MCF 10A (cell line): Measurements from ENCODE around the gene SBK1. TPM values are rescaled to one million over a fixed set of nuclear protein-coding genes. Genes with fewer than 3 reads are reported as not detected.
A peak's percentile ranks its signal among the peaks of the same experiment; 100 is the strongest.

ENCODE experiments used
- BruUV-seq: library from RNA; stranded (reverse); fragments of 400-500 nt; replicated peaks from 2 replicates; lab custom pipeline; 2021; lab: Mats Ljungman, UMichigan
- CTCF ChIA-PET: fragments of 300-600 bp; sonication (Branson Sonifier 250); formaldehyde crosslinking; extraction: SDS; loops from one replicate; lab custom pipeline; 2021; ENCODE audit warnings: antibody characterized with exemption, inconsistent platforms; lab: Yijun Ruan, JAX
- POLR2A ChIA-PET: fragments of 300-600, 350-650 bp; sonication (Branson Sonifier 250); formaldehyde crosslinking; extraction: SDS; loops from one replicate; lab custom pipeline; 2020; ENCODE audit warnings: antibody characterized with exemption, inconsistent platforms; lab: Yijun Ruan, JAX
- DNase-seq: peaks from one replicate; pipeline ENCODE4 v3.0.0-alpha.2; 2018; ENCODE audit not compliant: unreplicated experiment
- H3K27ac Mint-ChIP-seq: one replicate; pipeline ENCODE4 v1.8.0; 2022; ENCODE audit warnings: mild to moderate bottlenecking, low read depth, mixed read lengths; ENCODE audit not compliant: unreplicated experiment
- H3K27me3 Mint-ChIP-seq: one replicate; pipeline ENCODE4 v1.8.0; 2022; ENCODE audit warnings: mixed read lengths; ENCODE audit not compliant: insufficient read depth, unreplicated experiment
- H3K36me3 Mint-ChIP-seq: one replicate; pipeline ENCODE4 v1.8.0; 2022; ENCODE audit warnings: mild to moderate bottlenecking, moderate library complexity, mixed read lengths; ENCODE audit not compliant: insufficient read depth, unreplicated experiment
- H3K4me1 Mint-ChIP-seq: one replicate; pipeline ENCODE4 v1.8.0; 2022; ENCODE audit warnings: mixed read lengths; ENCODE audit not compliant: insufficient read depth, unreplicated experiment
- H3K4me3 Mint-ChIP-seq: one replicate; pipeline ENCODE4 v1.8.0; 2022; ENCODE audit warnings: mild to moderate bottlenecking, moderate library complexity, mixed read lengths; ENCODE audit not compliant: unreplicated experiment
- H3K9me3 Mint-ChIP-seq: one replicate; pipeline ENCODE4 v1.8.0; 2022; ENCODE audit warnings: mixed read lengths; ENCODE audit not compliant: unreplicated experiment
- CTCF ChIP-seq: fragments of 200-600 bp; IDR thresholded peaks from one replicate; pipeline ENCODE4 v1.8.0; 2022; ENCODE audit warnings: antibody characterized with exemption, mild to moderate bottlenecking; ENCODE audit not compliant: unreplicated experiment
- intact Hi-C: fragments of 100-400 bp; cut with micrococcal nuclease; formaldehyde crosslinking; loops from 2 replicates; pipeline ENCODE4 v1.14.1; 2022
- total RNA-seq: library from RNA; stranded (reverse); gene quantifications from 2 replicates; pipeline ENCODE4 v1.2.3, GENCODE V29; 2022

The SBK1 gene
- total RNA-seq, 1 experiment from 2014 or later, result 0.14 TPM

- no TSS peak for BruUV-seq
- Mint-ChIP-seq H3K27me3 (peaks cover 22% of the 10 kb centered on the region), H3K4me3 (no peak overlapping the region), H3K9me3 (no peaks in the 10 kb centered on the region), H3K4me1 (no peaks in the 10 kb centered on the region), H3K36me3 (no peaks in the 10 kb centered on the region), H3K27ac (no peak overlapping the region)
- no peak for TF ChIP-seq CTCF
- ChIA-PET CTCF (interaction anchor here (0.6 to 2.2 kb wide), 2 partner anchors 35 to 82 kb away, joined by 4 to 7 read pairs; no protein-coding TSS in a partner anchor), POLR2A (no interaction called here)
- DNase-seq, result no peak
- intact Hi-C loops, result no loop called here
Measured at GRCh38 chr16:28312327-28312726, 20.0 kb downstream of the SBK1 start.

- Mint-ChIP-seq H3K27ac (no peak overlapping the region), H3K4me3 (no peak overlapping the region), H3K36me3 (no peaks in the 10 kb centered on the region), H3K4me1 (no peaks in the 10 kb centered on the region), H3K27me3 (peaks cover 19% of the 10 kb centered on the region), H3K9me3 (no peaks in the 10 kb centered on the region)
- no peak for TF ChIP-seq CTCF
- intact Hi-C loops, result no loop called here
- BruUV-seq, result no TSS peak
- POLR2A ChIA-PET, result no interaction called here
- CTCF ChIA-PET, result interaction anchor here (1.4 kb wide), 1 partner anchor 36 kb away, joined by 14 read pairs; no protein-coding TSS in a partner anchor
- DNase-seq, result no peak
Measured at GRCh38 chr16:28313587-28313986, 21.3 kb downstream of the SBK1 start.

DNA sequence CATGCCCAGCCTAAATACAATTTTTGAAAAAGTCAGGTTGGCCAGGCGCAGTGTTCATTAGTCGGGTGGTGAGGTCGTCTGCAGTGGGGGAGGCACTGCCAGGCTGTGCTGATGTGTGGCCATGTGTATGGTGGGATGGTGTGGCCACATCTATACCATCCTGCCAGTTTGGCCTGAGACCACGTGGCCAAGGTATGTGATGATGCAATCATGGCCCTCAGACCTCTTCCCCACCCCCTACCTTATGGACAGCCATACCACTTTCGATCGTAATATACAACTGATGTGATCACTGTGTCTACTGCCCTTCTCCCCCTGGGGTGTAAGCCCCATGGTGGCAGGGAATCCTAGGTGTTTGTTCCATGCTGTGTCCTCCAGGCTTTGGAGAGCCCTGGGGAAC, 23.7 kb downstream of the SBK1 start:
- Mint-ChIP-seq H3K27me3 (peaks cover 15% of the 10 kb centered on the region), H3K4me1 (no peaks in the 10 kb centered on the region), H3K4me3 (no peak overlapping the region), H3K36me3 (no peaks in the 10 kb centered on the region), H3K9me3 (no peaks in the 10 kb centered on the region), H3K27ac (no peak overlapping the region)
- ChIA-PET POLR2A (interaction anchor here (0.7 kb wide), 1 partner anchor 38 kb away, joined by 3 read pairs; no protein-coding TSS in a partner anchor), CTCF (interaction anchor here (0.7 to 6.4 kb wide), 11 partner anchors 11 to 51 kb away, joined by 3 to 85 read pairs (median 4); partner anchors contain the start of gene SBK1)
- BruUV-seq, result no TSS peak
- no peak for DNase-seq
- TF ChIP-seq CTCF, result no peak
- intact Hi-C loops, result no loop called here

GRCh38 chr16:28317040-28317880, 24.9 kb downstream of the SBK1 start:
- TF ChIP-seq CTCF, result peak; percentile 88
- no TSS peak for BruUV-seq
- peak; percentile 52 for DNase-seq
- CTCF ChIA-PET, result interaction anchor here (0.6 to 6.4 kb wide), 22 partner anchors 9 to 1337 kb away, joined by 3 to 85 read pairs (median 4); partner anchors contain the start of gene SBK1
- Mint-ChIP-seq H3K27ac (no peak overlapping the region), H3K36me3 (no peaks in the 10 kb centered on the region), H3K4me1 (no peaks in the 10 kb centered on the region), H3K9me3 (no peaks in the 10 kb centered on the region), H3K27me3 (peaks cover 8% of the 10 kb centered on the region), H3K4me3 (no peak overlapping the region)
- intact Hi-C loops, result loop anchor here (1.0 kb wide), 1 partner anchor 40 kb away; no protein-coding TSS in a partner anchor
- POLR2A ChIA-PET, result interaction anchor here (0.6 kb wide), 1 partner anchor 55 kb away, joined by 3 read pairs; no protein-coding TSS in a partner anchor
